IMR-90 (cell line): Measurements from ENCODE around the gene ERVFRD-1. TPM values are rescaled to one million over a fixed set of nuclear protein-coding genes. Genes with fewer than 3 reads are reported as not detected.

Experiments used
- ATAC-seq: fragments of 200-7000 bp; cut with Tn5 transposase; 2 replicates; pipeline ENCODE4 v1.9.1; 2020; ENCODE audit warnings: low read depth, mild to moderate bottlenecking, moderate library complexity
- BruUV-seq: library from RNA; stranded (reverse); fragments of 400-500 nt; replicated peaks from 2 replicates; lab custom pipeline; 2021; lab: Mats Ljungman, UMichigan
- CTCF ChIA-PET: fragments of 300-600 bp; formaldehyde crosslinking; extraction: SDS; loops from one replicate; lab custom pipeline; 2021; ENCODE audit warnings: antibody characterized with exemption; lab: Yijun Ruan, JAX
- POLR2A ChIA-PET: fragments of 300-600 bp; sonication (Branson Sonifier 250); formaldehyde crosslinking; loops from one replicate; lab custom pipeline; 2022; ENCODE audit warnings: antibody characterized with exemption; ENCODE audit not compliant: unreplicated experiment; lab: Charles Lee
- DNase-seq: peaks from one replicate; pipeline ENCODE4 v3.0.0; 2013
- H2AFZ ChIP-seq: replicated peaks from 2 replicates; pipeline ENCODE3; 2013; ENCODE audit warnings: low read length, mild to moderate bottlenecking; ENCODE audit not compliant: poor library complexity
- H2AK5ac ChIP-seq: 2 replicates; pipeline ENCODE4 v1.6.1; 2013; ENCODE audit warnings: low read depth, low read length, inconsistent platforms
- H2AK9ac ChIP-seq: replicated peaks from 2 replicates; pipeline ENCODE3; 2013; ENCODE audit warnings: mild to moderate bottlenecking, low read depth, low read length, moderate library complexity; ENCODE audit not compliant: poor library complexity
- H2BK120ac ChIP-seq: 2 replicates; pipeline ENCODE4 v1.6.1; 2013; ENCODE audit warnings: low read depth, low read length, inconsistent platforms
- H2BK15ac ChIP-seq: 3 replicates; pipeline ENCODE4 v1.6.1; 2013; ENCODE audit warnings: low read depth, low read length, inconsistent platforms
- H2BK20ac ChIP-seq: 2 replicates; pipeline ENCODE4 v1.6.1; 2013; ENCODE audit warnings: low read depth, mild to moderate bottlenecking, inconsistent platforms, low read length, moderate library complexity
- H2BK5ac ChIP-seq: 2 replicates; pipeline ENCODE4 v1.6.1; 2013; ENCODE audit warnings: mild to moderate bottlenecking, low read depth, low read length, inconsistent platforms; ENCODE audit not compliant: poor library complexity, severe bottlenecking
- H3K14ac ChIP-seq: replicated peaks from 2 replicates; pipeline ENCODE4 v1.6.1; 2013; ENCODE audit warnings: low read depth, low read length, inconsistent platforms
- H3K18ac ChIP-seq: 2 replicates; pipeline ENCODE4 v1.6.1; 2013; ENCODE audit warnings: low read depth, low read length, control low read depth
- H3K23ac ChIP-seq: 2 replicates; pipeline ENCODE4 v1.6.1; 2013; ENCODE audit warnings: low read depth, low read length, inconsistent platforms
- H3K27ac ChIP-seq: 2 replicates; pipeline ENCODE4 v1.5.1; 2013; ENCODE audit warnings: mild to moderate bottlenecking, control low read depth, low read length; ENCODE audit not compliant: insufficient read depth
- H3K27me3 ChIP-seq: 2 replicates; pipeline ENCODE4 v1.6.1; 2013; ENCODE audit warnings: low read length; ENCODE audit not compliant: control insufficient read depth, insufficient read depth
- H3K36me3 ChIP-seq: 2 replicates; pipeline ENCODE4 v1.6.1; 2013; ENCODE audit warnings: low read length, mixed read lengths; ENCODE audit not compliant: control insufficient read depth, insufficient read depth
- H3K4ac ChIP-seq: 2 replicates; pipeline ENCODE4 v1.6.1; 2013; ENCODE audit warnings: low read depth, low read length, inconsistent platforms
- H3K4me1 ChIP-seq: 2 replicates; pipeline ENCODE4 v1.6.1; 2013; ENCODE audit warnings: low read length, mixed read lengths; ENCODE audit not compliant: control insufficient read depth, insufficient read depth
- H3K4me2 ChIP-seq: 2 replicates; pipeline ENCODE4 v1.6.1; 2013; ENCODE audit warnings: low read depth, mild to moderate bottlenecking, control low read depth, low read length, moderate library complexity
- H3K4me3 ChIP-seq: 2 replicates; pipeline ENCODE4 v1.5.1; 2013; ENCODE audit warnings: low read depth, mild to moderate bottlenecking, control low read depth, low read length, moderate library complexity; ENCODE audit not compliant: insufficient read depth
- H3K56ac ChIP-seq: 2 replicates; pipeline ENCODE4 v1.6.1; 2013; ENCODE audit warnings: low read length, inconsistent platforms; ENCODE audit not compliant: insufficient read depth; ENCODE audit errors: extremely low read depth
- H3K79me1 ChIP-seq, 2 experiments: 2 replicates each; pipeline ENCODE4 v1.6.1; 2013; ENCODE audit warnings: low read length in 2 of 2, inconsistent platforms in 1 of 2, low read depth in 1 of 2
- H3K9ac ChIP-seq: 2 replicates; pipeline ENCODE4 v1.6.1; 2013; ENCODE audit warnings: low read depth, low read length, control low read depth
- H3K9me1 ChIP-seq: 2 replicates; pipeline ENCODE4 v1.6.1; 2013; ENCODE audit warnings: low read length, inconsistent platforms; ENCODE audit not compliant: insufficient read depth
- H3K9me3 ChIP-seq: 2 replicates; pipeline ENCODE4 v1.6.1; 2013; ENCODE audit warnings: low read length; ENCODE audit not compliant: control insufficient read depth, insufficient read depth
- H4K20me1 ChIP-seq: 2 replicates; pipeline ENCODE4 v1.6.1; 2013; ENCODE audit warnings: low read length, inconsistent platforms; ENCODE audit not compliant: insufficient read depth
- H4K5ac ChIP-seq: 2 replicates; pipeline ENCODE4 v1.6.1; 2013; ENCODE audit warnings: mild to moderate bottlenecking, low read depth, low read length, control low read depth
- H4K8ac ChIP-seq, 2 experiments: 2 replicates each; pipeline ENCODE4 v1.6.1; 2013; ENCODE audit warnings: low read depth in 2 of 2, low read length in 2 of 2, control low read depth in 1 of 2, inconsistent platforms in 1 of 2
- H4K91ac ChIP-seq: 2 replicates; pipeline ENCODE4 v1.6.1; 2013; ENCODE audit warnings: low read depth, low read length, inconsistent platforms; ENCODE audit not compliant: insufficient read depth
- BHLHE40 ChIP-seq: fragments of 150-350 bp; IDR thresholded peaks from 2 replicates; pipeline ENCODE4 v1.6.1; 2016; ENCODE audit warnings: mild to moderate bottlenecking, low read depth, low read length
- CEBPB ChIP-seq: IDR thresholded peaks from 2 replicates; pipeline ENCODE4 v1.6.1; 2012; ENCODE audit warnings: low read depth, low read length, improper control_type of control experiment
- CTCF ChIP-seq: conservative IDR thresholded peaks from 2 replicates; pipeline ENCODE4 v1.5.1; 2012; ENCODE audit warnings: mild to moderate bottlenecking, low read depth, low read length, improper control_type of control experiment
- ELK1 ChIP-seq: fragments of 150-350 bp; IDR thresholded peaks from 2 replicates; pipeline ENCODE4 v1.6.1; 2016; ENCODE audit warnings: low read depth, mild to moderate bottlenecking, low read length, moderate library complexity, borderline replicate concordance
- FOS ChIP-seq: fragments of 150-350 bp; IDR thresholded peaks from 2 replicates; pipeline ENCODE4 v1.6.1; 2016; ENCODE audit warnings: low read depth, low read length
- MAFK ChIP-seq: IDR thresholded peaks from 2 replicates; pipeline ENCODE4 v1.6.1; 2012; ENCODE audit warnings: low read depth, low read length, improper control_type of control experiment
- MAZ ChIP-seq: IDR thresholded peaks from 2 replicates; pipeline ENCODE4 v1.6.1; 2012; ENCODE audit warnings: low read depth, mild to moderate bottlenecking, low read length, improper control_type of control experiment, moderate library complexity, borderline replicate concordance
- MXI1 ChIP-seq: IDR thresholded peaks from 2 replicates; pipeline ENCODE4 v1.6.1; 2012; ENCODE audit warnings: low read depth, mild to moderate bottlenecking, low read length, moderate library complexity, borderline replicate concordance
- NFE2L2 ChIP-seq: fragments of 150-350 bp; IDR thresholded peaks from 2 replicates; pipeline ENCODE4 v1.6.1; 2016; ENCODE audit warnings: low read depth, mild to moderate bottlenecking, low read length
- POLR2A ChIP-seq: IDR thresholded peaks from 2 replicates; pipeline ENCODE4 v1.6.1; 2012; ENCODE audit warnings: mild to moderate bottlenecking, low read depth, low read length
- RAD21 ChIP-seq: IDR thresholded peaks from 2 replicates; pipeline ENCODE4 v1.6.1; 2012; ENCODE audit warnings: low read length, improper control_type of control experiment
- RCOR1 ChIP-seq: IDR thresholded peaks from 2 replicates; pipeline ENCODE4 v1.6.1; 2012; ENCODE audit warnings: mild to moderate bottlenecking, low read length, improper control_type of control experiment; ENCODE audit not compliant: insufficient replicate concordance
- RFX5 ChIP-seq: IDR thresholded peaks from 2 replicates; pipeline ENCODE4 v1.8.0; 2012; ENCODE audit warnings: low read depth, mild to moderate bottlenecking, low read length, moderate library complexity
- SMC3 ChIP-seq: fragments of 150-350 bp; IDR thresholded peaks from 2 replicates; pipeline ENCODE4 v1.6.1; 2016; ENCODE audit warnings: low read depth, mild to moderate bottlenecking, antibody characterized with exemption, low read length, moderate library complexity
- USF2 ChIP-seq: fragments of 150-350 bp; IDR thresholded peaks from 2 replicates; pipeline ENCODE4 v1.6.1; 2017; ENCODE audit warnings: mild to moderate bottlenecking, antibody characterized with exemption, low read length, low read depth
- WGBS, 2 experiments: methylation state at CpG; one replicate each; pipeline versions ENCODE4 v1.1.5 to v1.1.7; 2013; ENCODE audit warnings: missing lambda C conversion rate in 2 of 2; ENCODE audit not compliant: insufficient read length in 1 of 2; ENCODE audit errors: extremely low coverage in 2 of 2; 5-methylcytosine and 5-hydroxymethylcytosine counted together
- dilution Hi-C: fragments of 300-500 bp; cut with HindIII; formaldehyde crosslinking; loops from one replicate; pipeline ENCODE4 v1.14.3; 2018; ENCODE audit warnings: low sequenced_read_pairs; ENCODE audit not compliant: unreplicated experiment
- in situ Hi-C: fragments of 300-500 bp; cut with MboI; formaldehyde crosslinking; loops from 3 replicates; pipeline ENCODE4 v1.14.3; 2019; ENCODE audit warnings: low sequenced_read_pairs, inconsistent platforms, mixed read lengths
- intact Hi-C: fragments of 100-400 bp; cut with micrococcal nuclease; formaldehyde crosslinking; loops from 2 replicates; pipeline ENCODE4 v1.10.0; 2022
- polyA plus RNA-seq, 3 experiments: library from polyadenylated mRNA; depleted of rRNA; stranded (reverse); fragments of >200 nt; gene quantifications; 2 replicates each; pipeline ENCODE4 v1.2.3, GENCODE V29; 2012; ENCODE audit warnings: low replicate concordance in 1 of 3
- total RNA-seq: library from RNA; depleted of rRNA; stranded (reverse); fragments of >200 nt; gene quantifications from 2 replicates; pipeline ENCODE4 v1.2.3, GENCODE V29; 2012

ERVFRD-1 gene
- total and polyA plus RNA-seq, 2 of the 4 experiments (the other 2 are of a cell fraction), result not detected

GRCh38 chr6:11122380-11122779 is 10.9 kb upstream of the ERVFRD-1 start:
- ATAC-seq, result no peak
- Histone ChIP-seq H4K91ac (no peak overlapping the region), H3K79me1 (peaks cover 26 to 68% of the 10 kb centered on the region in 2 experiments), H3K9me1 (peaks cover 7% of the 10 kb centered on the region), H3K4me2 (no peak overlapping the region), H3K9ac (no peak overlapping the region), H3K18ac (no peak overlapping the region), H3K56ac (no peak overlapping the region), H3K27me3 (no peaks in the 10 kb centered on the region), H4K20me1 (peaks cover 36% of the 10 kb centered on the region), H3K4ac (no peak overlapping the region), H3K4me3 (no peak overlapping the region), H2AK5ac (no peak overlapping the region), H3K14ac (no peak overlapping the region), H3K23ac (no peak overlapping the region), H3K4me1 (peaks cover 2% of the 10 kb centered on the region), H2BK15ac (no peak overlapping the region), H2AK9ac (no peak overlapping the region), H2BK20ac (no peak overlapping the region), H2BK120ac (no peak overlapping the region), H4K8ac (no peak overlapping the region), H4K5ac (no peak overlapping the region), H2BK5ac (no peak overlapping the region), H3K36me3 (no peaks in the 10 kb centered on the region), H2AFZ (no peak overlapping the region), H3K9me3 (no peaks in the 10 kb centered on the region), H3K27ac (no peak overlapping the region)
- no peak for DNase-seq
- ChIA-PET CTCF (no interaction called here), POLR2A (no interaction called here)
- WGBS, 2 experiments, result no CpG with 5 or more reads among the region's 1 CpG
- dilution Hi-C loops, result no loop called here
- intact Hi-C loops, result no loop called here
- TF ChIP-seq CTCF, result no peak
- TF ChIP-seq ELK1, result no peak
- no peak for TF ChIP-seq POLR2A
- TF ChIP-seq CEBPB, result no peak
- TF ChIP-seq RCOR1, result no peak
- TF ChIP-seq MAFK, result no peak
- no peak for TF ChIP-seq SMC3
- no peak for TF ChIP-seq USF2
- no peak for TF ChIP-seq RFX5
- TF ChIP-seq FOS, result no peak
- TF ChIP-seq MXI1, result no peak
- no peak for TF ChIP-seq MAZ
- TF ChIP-seq RAD21, result no peak
- no peak for TF ChIP-seq BHLHE40
- TF ChIP-seq NFE2L2, result no peak
- in situ Hi-C loops, result no loop called here
- BruUV-seq, result no TSS peak
